Esophagus muscularis mucosa (tissue), 4 donors: ENCODE data around the gene TRIM61. TPM values are rescaled to one million over a fixed set of nuclear protein-coding genes. Genes with fewer than 3 reads are reported as not detected.
"Not testable (repeated sequence)": the region's sequence is repeated elsewhere in the genome, so short reads cannot be mapped to it uniquely, and the experiment has no call there.

Experiments
- DNase-seq: peaks from one replicate; pipeline ENCODE4 v3.0.0-alpha.2; 2017; ENCODE audit errors: extremely low spot score
- H3K27ac ChIP-seq, 4 donors: fragments of 200-600 bp; sonication (generic); replicated peaks in 1 of 4; 1 replicate in 3 of 4; 2 replicates in 1 of 4; pipeline ENCODE4 v1.5.1; 2016 to 2019; ENCODE audit warnings: mild to moderate bottlenecking in 1 of 4
- H3K27me3 ChIP-seq, 4 donors: fragments of 200-600 bp; sonication (generic); one replicate each; pipeline versions ENCODE4 v1.5.1 to v1.6.0; 2016 to 2019
- H3K36me3 ChIP-seq, 4 donors: fragments of 200-600 bp; sonication (generic); one replicate each; pipeline ENCODE4 v1.5.1; 2016 to 2019
- H3K4me1 ChIP-seq, 4 donors: fragments of 200-600 bp; sonication (generic); one replicate each; pipeline ENCODE4 v1.5.1; 2016 to 2019
- H3K4me3 ChIP-seq, 4 donors: fragments of 200-600 bp; sonication (generic); 1 replicate in 2 of 4; 2 replicates in 2 of 4; pipeline ENCODE4 v1.5.1; 2016 to 2019; ENCODE audit warnings: mild to moderate bottlenecking in 4 of 4, moderate library complexity in 1 of 4
- H3K9me3 ChIP-seq, 4 donors: fragments of 200-600 bp; sonication (generic); 1 replicate in 3 of 4; 2 replicates in 1 of 4; pipeline ENCODE4 v1.5.1; 2016 to 2019
- EP300 ChIP-seq: sonication (generic); formaldehyde crosslinking; IDR thresholded peaks from one replicate; pipeline ENCODE4 v1.6.1; 2017; ENCODE audit warnings: antibody characterized with exemption
- POLR2A ChIP-seq: fragments of 450-650 bp; IDR thresholded peaks from one replicate; pipeline ENCODE4 v1.6.1; 2017; ENCODE audit warnings: antibody characterized with exemption, moderate library complexity, mild to moderate bottlenecking, low read depth
- POLR2AphosphoS5 ChIP-seq, 2 donors: sonication (generic); formaldehyde crosslinking; IDR thresholded peaks; one replicate each; pipeline ENCODE4 v1.6.1; 2017; ENCODE audit warnings: antibody characterized with exemption in 2 of 2
- WGBS: methylation state at CpG from one replicate; pipeline ENCODE4 v1.1.5; 2018; 5-methylcytosine and 5-hydroxymethylcytosine counted together
- intact Hi-C: fragments of 100-400 bp; cut with DNase I; formaldehyde crosslinking; loops from one replicate; pipeline ENCODE4 v1.15.1; 2023
- total RNA-seq, 4 donors: library from RNA; depleted of rRNA; stranded (reverse); fragments of >200 nt; gene quantifications; one replicate each; pipeline versions ENCODE4 v1.1.0 to v1.2.1, GENCODE V29; 2016
- TF ChIP-seq, protein P1 (sequence below), 3 experiments: fragments of 200-600 bp in 2 of 3; fragments of 450-650 bp in 1 of 3; sonication (generic) in 2 of 3; IDR thresholded peaks; one replicate each; pipeline ENCODE4 v1.5.1; 2017 to 2019; ENCODE audit warnings: antibody characterized with exemption in 3 of 3, mild to moderate bottlenecking in 2 of 3, moderate library complexity in 1 of 3

TRIM61 gene
- 1 to 10 TPM in 1 of 4 donors, under 1 TPM in 2, not detected in 1; 0.33 to 1.2 (median 0.46) TPM for total RNA-seq

DNA sequence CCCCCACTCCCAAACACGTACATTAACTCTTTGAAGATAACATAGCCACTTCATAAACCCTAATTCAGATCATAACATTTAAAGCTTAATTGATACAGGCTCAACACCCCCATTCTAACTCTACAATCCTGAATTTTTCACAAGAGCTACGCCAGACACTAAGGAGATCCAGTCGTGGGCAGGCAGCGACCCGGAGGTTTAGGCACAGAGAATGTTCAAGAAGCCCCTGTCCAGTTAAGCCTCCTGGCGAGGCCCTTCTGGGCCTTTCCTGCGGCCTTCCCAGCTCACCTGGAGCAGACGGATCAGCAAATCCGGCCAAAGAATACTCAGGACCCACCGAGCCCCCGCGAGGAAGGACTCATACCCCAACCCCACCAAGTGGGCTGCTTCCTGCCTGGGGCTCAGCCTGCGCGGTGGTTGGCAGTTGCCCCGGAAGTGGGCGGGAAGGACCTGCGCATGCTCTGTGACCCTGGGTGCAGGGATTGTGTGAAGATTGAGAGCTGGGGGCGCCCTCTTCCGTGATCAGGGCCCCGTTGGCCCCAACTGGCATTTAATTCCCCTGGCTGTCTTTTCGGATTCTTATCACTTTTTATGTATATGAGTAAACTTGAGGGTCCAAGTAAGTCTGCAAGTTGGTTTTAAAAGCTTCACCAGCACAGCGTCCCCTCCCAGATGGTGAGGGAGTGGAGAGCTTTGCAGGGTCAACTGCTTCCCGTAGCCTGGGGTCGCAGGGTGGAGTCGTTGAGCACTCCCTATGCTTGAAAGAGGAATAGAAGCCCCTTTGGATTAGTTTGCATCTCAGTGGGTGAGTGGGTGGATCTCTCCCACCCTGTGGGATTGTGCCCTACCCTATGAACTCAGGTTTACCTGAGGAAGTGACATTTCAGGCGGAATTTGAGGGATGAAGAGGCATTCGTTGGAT lies at the start of gene TRIM61:
Gene TRIM61, minus strand, starts transcription at position 415 of the 922 bp plus-strand sequence. CDS start 7,655 bp downstream, outside the sequence.
- Histone ChIP-seq H3K9me3 (no peaks in the 10 kb centered on the region), H3K4me3 (peak within 1 kb of the TSS; percentile 33 to 58 (median 54)), H3K36me3 (peaks cover 0 to 3% (median 0%) of the 10 kb centered on the region in 4 donors), H3K27me3 (peaks cover 0 to 11% (median 0%) of the 10 kb centered on the region in 4 donors), H3K4me1 (peaks cover 0 to 5% (median 0%) of the 10 kb centered on the region in 4 donors), H3K27ac (peak within 1 kb of the TSS in 1 of 4 donors; percentile 31)
- 17% methylated on average over 23 of the region's 27 CpGs for WGBS
- TF ChIP-seq POLR2A (no peak), POLR2AphosphoS5 (IDR thresholded peaks at IDR 0.05) (peak in 1 of 2 donors; percentile 26)
- peak; percentile 77 for DNase-seq
- intact Hi-C loops = no loop called here

DNA sequence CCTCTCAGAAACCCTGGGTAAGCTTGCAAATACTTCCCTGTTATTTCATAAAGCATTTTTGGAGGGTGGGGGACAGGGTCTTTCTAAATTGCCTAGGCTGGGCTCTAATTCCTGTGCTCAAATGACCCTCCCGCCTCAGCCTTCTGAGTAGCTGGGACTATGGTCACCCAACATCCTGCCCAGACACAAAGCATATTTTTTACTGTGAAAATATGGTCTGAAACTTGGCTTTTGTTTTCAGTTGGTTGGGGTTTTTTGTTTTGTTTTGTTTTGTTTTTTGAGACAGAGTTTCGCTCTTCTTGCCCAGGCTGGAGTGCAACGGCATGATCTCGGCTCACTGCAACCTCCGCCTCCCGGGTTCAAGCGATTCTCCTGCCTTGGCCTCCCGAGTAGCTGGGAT lies 48.3 kb upstream of the TRIM61 start:
- not testable (repeated sequence) for H3K4me3 ChIP-seq
- 93% methylated on average over 8 of the region's 8 CpGs for WGBS

DNA sequence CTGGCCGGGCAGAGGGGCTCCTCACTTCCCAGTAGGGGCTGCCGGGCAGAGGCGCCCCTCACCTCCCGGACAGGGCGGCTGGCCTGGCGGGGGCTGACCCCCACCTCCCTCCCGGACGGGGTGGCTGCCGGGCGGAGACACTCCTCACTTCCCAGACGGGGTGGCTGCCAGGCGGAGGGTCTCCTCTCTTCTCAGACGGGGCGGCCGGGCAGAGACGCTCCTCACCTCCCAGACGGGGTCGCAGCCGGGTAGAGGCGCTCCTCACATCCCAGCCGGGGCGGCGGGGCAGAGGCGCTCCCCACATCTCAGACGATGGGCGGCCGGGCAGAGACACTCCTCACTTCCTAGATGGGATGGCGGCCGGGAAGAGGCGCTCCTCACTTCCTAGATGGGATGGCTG lies 42.5 kb upstream of the TRIM61 start:
- H3K9me3 ChIP-seq, H3K4me1 ChIP-seq, H3K4me3 ChIP-seq, DNase-seq, H3K36me3 ChIP-seq, H3K27ac ChIP-seq, intact Hi-C loops, H3K27me3 ChIP-seq: not testable (repeated sequence)
- WGBS = no CpG with 5 or more reads among the region's 30 CpGs

More for the DNA sequence above, 48.3 kb upstream of the TRIM61 start:
- H3K27ac ChIP-seq, H3K36me3 ChIP-seq, DNase-seq, H3K9me3 ChIP-seq, H3K4me1 ChIP-seq, intact Hi-C loops, H3K27me3 ChIP-seq: not testable (repeated sequence)

DNA sequence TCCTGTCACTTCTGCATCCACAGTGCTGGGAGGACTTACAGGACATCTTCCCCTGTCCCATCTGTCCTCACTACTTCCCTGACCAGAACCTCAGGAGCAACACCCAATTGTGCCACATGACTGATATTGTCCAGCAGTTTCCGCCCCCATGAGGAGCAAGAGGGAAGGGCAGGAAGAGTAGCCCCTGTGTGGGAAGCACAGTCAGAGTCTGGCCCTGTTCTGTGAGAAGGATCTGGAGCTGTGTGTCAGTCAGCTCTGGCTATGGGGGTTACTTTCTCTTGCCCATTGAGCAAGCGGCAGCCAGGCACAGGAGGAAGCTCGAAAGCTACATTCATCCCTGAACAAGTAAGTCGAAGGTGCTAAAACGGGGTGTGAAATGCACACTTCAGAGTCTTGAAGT lies 39.5 kb upstream of the TRIM61 start:
- 51% methylated on average over 5 of the region's 5 CpGs for WGBS
- TF ChIP-seq POLR2AphosphoS5 (IDR thresholded peaks at IDR 0.05) (no peak), EP300 (no peak), POLR2A (no peak)
- TF ChIP-seq, protein P1, sequence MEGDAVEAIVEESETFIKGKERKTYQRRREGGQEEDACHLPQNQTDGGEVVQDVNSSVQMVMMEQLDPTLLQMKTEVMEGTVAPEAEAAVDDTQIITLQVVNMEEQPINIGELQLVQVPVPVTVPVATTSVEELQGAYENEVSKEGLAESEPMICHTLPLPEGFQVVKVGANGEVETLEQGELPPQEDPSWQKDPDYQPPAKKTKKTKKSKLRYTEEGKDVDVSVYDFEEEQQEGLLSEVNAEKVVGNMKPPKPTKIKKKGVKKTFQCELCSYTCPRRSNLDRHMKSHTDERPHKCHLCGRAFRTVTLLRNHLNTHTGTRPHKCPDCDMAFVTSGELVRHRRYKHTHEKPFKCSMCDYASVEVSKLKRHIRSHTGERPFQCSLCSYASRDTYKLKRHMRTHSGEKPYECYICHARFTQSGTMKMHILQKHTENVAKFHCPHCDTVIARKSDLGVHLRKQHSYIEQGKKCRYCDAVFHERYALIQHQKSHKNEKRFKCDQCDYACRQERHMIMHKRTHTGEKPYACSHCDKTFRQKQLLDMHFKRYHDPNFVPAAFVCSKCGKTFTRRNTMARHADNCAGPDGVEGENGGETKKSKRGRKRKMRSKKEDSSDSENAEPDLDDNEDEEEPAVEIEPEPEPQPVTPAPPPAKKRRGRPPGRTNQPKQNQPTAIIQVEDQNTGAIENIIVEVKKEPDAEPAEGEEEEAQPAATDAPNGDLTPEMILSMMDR (IDR thresholded peaks at IDR 0.05) = no peak
- H3K27ac ChIP-seq = no peak overlapping the region
- H3K4me1 ChIP-seq = no peaks in the 10 kb centered on the region
- no peaks in the 10 kb centered on the region for H3K27me3 ChIP-seq
- intact Hi-C loops = no loop called here
- H3K36me3 ChIP-seq = no peaks in the 10 kb centered on the region
- H3K4me3 ChIP-seq = no peak overlapping the region
- no peaks in the 10 kb centered on the region for H3K9me3 ChIP-seq
- DNase-seq = no peak

DNA sequence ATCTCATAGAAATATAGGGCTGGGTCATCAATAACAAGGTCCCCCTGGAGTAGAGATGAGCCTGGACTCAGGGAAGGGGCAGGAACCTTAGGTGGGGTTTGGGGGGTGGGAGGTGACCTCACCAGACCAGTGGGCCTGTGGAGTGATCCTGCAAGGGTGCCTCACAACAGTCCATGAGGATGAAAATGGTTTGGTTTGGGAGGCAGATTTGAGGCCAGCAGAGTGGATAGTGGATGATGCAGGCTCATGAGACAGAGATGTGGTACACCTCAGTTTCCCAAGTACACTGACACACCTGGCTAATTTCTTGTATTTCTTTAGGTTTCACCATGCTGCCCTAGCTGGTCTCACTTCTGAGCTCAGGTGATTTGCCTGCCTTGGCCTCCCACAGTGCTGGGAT lies 36.2 kb upstream of the TRIM61 start:
- no peak overlapping the region for H3K4me3 ChIP-seq
- intact Hi-C loops = no loop called here
- no peaks in the 10 kb centered on the region for H3K27me3 ChIP-seq
- no peaks in the 10 kb centered on the region for H3K4me1 ChIP-seq
- no peaks in the 10 kb centered on the region for H3K9me3 ChIP-seq
- TF ChIP-seq POLR2AphosphoS5 (IDR thresholded peaks at IDR 0.05) (no peak), POLR2A (no peak), EP300 (no peak)
- TF ChIP-seq, protein P1 (IDR thresholded peaks at IDR 0.05) = no peak
- no peak overlapping the region for H3K27ac ChIP-seq
- H3K36me3 ChIP-seq = no peaks in the 10 kb centered on the region
- DNase-seq = no peak

DNA sequence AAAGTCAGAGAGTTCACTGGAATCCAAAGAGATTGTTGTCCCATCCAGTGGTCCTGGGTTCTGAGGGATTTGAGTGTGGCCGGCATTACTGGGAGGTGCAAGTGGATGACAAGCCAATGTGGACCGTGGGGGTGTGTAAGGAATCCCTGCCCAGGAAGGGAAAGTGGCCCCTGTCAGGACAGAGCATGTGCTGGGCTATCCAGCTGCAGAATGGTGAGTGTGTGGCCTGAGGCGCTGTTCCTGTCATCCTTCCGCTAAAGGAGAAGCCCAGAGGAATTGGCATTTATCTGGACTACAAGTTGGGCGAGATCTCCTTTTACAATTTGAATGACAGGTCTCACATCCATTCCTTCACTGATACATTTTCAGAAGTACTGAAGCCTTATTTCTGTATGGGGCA lies 33.9 kb upstream of the TRIM61 start:
- H3K9me3 ChIP-seq = no peaks in the 10 kb centered on the region
- no peaks in the 10 kb centered on the region for H3K36me3 ChIP-seq
- no peak for DNase-seq
- no peak overlapping the region for H3K4me3 ChIP-seq
- intact Hi-C loops = no loop called here
- peaks cover 0 to 4% (median 2%) of the 10 kb centered on the region in 4 donors for H3K4me1 ChIP-seq
- no peaks in the 10 kb centered on the region for H3K27me3 ChIP-seq
- H3K27ac ChIP-seq = no peak overlapping the region
- TF ChIP-seq POLR2AphosphoS5 (IDR thresholded peaks at IDR 0.05) (no peak), POLR2A (no peak), EP300 (no peak)
- TF ChIP-seq, protein P1 (IDR thresholded peaks at IDR 0.05) = no peak
- WGBS = 93% methylated on average over 5 of the region's 5 CpGs
